DMS 273 (cell line): ENCODE measurements around the gene CNKSR2.

ENCODE experiments used
- DNase-seq: peaks from one replicate; lab custom pipeline; 2025; ENCODE audit not compliant: unreplicated experiment; lab: John Stamatoyannopoulos, UW

Gene CNKSR2

GRCh38 chrX:21374163-21374993 is at the start of gene CNKSR2:
Gene CNKSR2 (plus strand): TSS chrX:21374418. CDS start chrX:21374898, 480 bp downstream.
- peak; percentile 92 for DNase-seq

GRCh38 chrX:21354725-21355124 is 19.5 kb upstream of the CNKSR2 start:
- peak; percentile 41 for DNase-seq

GRCh38 chrX:21355831-21356230 is 18.4 kb upstream of the CNKSR2 start:
- DNase-seq: no peak

- no peak for DNase-seq
Observed at GRCh38 chrX:21369613-21370012, 4.6 kb upstream of the CNKSR2 start.

- DNase-seq: no peak
Observed at GRCh38 chrX:21373001-21373400, 1.2 kb upstream of the CNKSR2 start.

- DNase-seq: peak; percentile 58
Observed at GRCh38 chrX:21373637-21374162, 518 bp upstream of the CNKSR2 start.

- DNase-seq: peak; percentile 51
Observed at GRCh38 chrX:21374994-21375707, 933 bp downstream of the CNKSR2 start.

- DNase-seq: peak; percentile 46
Observed at GRCh38 chrX:21375708-21376009, 1.4 kb downstream of the CNKSR2 start.

- DNase-seq: no peak
Observed at GRCh38 chrX:21376636-21377035, 2.4 kb downstream of the CNKSR2 start.

- DNase-seq: no peak
Observed at GRCh38 chrX:21379991-21380390, 5.8 kb downstream of the CNKSR2 start.

- peak; percentile 38 for DNase-seq
Observed at GRCh38 chrX:21382715-21383114, 8.5 kb downstream of the CNKSR2 start.

- DNase-seq: no peak
Observed at GRCh38 chrX:21383546-21383945, 9.3 kb downstream of the CNKSR2 start.

- no peak for DNase-seq
Observed at GRCh38 chrX:21384178-21384577, 10.0 kb downstream of the CNKSR2 start.

GRCh38 chrX:21394792-21395191 is 20.6 kb downstream of the CNKSR2 start:
- DNase-seq: no peak

- DNase-seq: no peak
Observed at GRCh38 chrX:21398426-21398825, 24.2 kb downstream of the CNKSR2 start.

- no peak for DNase-seq
Observed at GRCh38 chrX:21400408-21401121, 26.3 kb downstream of the CNKSR2 start.

GRCh38 chrX:21408307-21408706 is 34.1 kb downstream of the CNKSR2 start:
- no peak for DNase-seq

- no peak for DNase-seq
Observed at GRCh38 chrX:21408788-21409187, 34.6 kb downstream of the CNKSR2 start.

GRCh38 chrX:21412029-21412428 is 37.8 kb downstream of the CNKSR2 start:
- no peak for DNase-seq

- no peak for DNase-seq
Observed at GRCh38 chrX:21412883-21413282, 38.7 kb downstream of the CNKSR2 start.

- DNase-seq: no peak
Observed at GRCh38 chrX:21427086-21427485, 52.9 kb downstream of the CNKSR2 start.

- no peak for DNase-seq
Observed at GRCh38 chrX:21437036-21437435, 62.8 kb downstream of the CNKSR2 start.
